Measurements from ENCODE around the gene VSIG1. TPM values are rescaled to one million over a fixed set of nuclear protein-coding genes. Genes with fewer than 3 reads are reported as not detected.

VSIG1 gene
- total RNA-seq, 1 experiment from 2014 or later: 1.2 TPM

DNA sequence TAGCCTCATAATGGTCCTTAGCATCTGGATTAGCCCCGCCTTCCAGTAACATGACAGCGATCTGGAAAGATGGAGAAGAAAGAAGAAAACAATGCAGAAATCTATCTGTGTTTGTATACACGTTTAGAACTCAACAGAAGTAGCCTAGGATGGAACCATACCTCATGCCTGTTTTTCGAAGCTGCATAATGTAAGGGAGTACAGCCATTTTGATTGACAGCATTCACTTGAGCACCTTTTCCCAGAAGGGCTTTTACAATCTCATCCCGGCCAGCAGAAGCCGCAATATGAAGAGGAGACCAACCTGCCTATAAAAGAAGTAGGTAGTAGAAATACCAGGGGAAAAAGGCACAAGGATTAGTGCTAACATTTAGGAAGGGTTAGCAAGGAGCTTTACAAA, 42.9 kb downstream of the VSIG1 start:
- peaks cover 46% of the 10 kb centered on the region for H3K27me3 Mint-ChIP-seq (ENCODE audit: insufficient read depth, unreplicated experiment)
- TF ChIP-seq, protein P1, sequence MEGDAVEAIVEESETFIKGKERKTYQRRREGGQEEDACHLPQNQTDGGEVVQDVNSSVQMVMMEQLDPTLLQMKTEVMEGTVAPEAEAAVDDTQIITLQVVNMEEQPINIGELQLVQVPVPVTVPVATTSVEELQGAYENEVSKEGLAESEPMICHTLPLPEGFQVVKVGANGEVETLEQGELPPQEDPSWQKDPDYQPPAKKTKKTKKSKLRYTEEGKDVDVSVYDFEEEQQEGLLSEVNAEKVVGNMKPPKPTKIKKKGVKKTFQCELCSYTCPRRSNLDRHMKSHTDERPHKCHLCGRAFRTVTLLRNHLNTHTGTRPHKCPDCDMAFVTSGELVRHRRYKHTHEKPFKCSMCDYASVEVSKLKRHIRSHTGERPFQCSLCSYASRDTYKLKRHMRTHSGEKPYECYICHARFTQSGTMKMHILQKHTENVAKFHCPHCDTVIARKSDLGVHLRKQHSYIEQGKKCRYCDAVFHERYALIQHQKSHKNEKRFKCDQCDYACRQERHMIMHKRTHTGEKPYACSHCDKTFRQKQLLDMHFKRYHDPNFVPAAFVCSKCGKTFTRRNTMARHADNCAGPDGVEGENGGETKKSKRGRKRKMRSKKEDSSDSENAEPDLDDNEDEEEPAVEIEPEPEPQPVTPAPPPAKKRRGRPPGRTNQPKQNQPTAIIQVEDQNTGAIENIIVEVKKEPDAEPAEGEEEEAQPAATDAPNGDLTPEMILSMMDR (IDR thresholded peaks at IDR 0.05; ENCODE audit: unreplicated experiment): no peak
- no peaks in the 10 kb centered on the region for H3K4me1 Mint-ChIP-seq (ENCODE audit: insufficient read depth, unreplicated experiment)
- no peak for DNase-seq (ENCODE audit: unreplicated experiment)
- intact Hi-C loops (cut with micrococcal nuclease): no loop called here
- no peaks in the 10 kb centered on the region for H3K9me3 Mint-ChIP-seq (ENCODE audit: unreplicated experiment)
- POLR2A ChIA-PET: interaction anchor here (0.7 kb wide), 2 partner anchors 33 to 1389 kb away, joined by 3 read pairs; no protein-coding TSS in a partner anchor
- peaks cover 19% of the 10 kb centered on the region for H3K36me3 Mint-ChIP-seq (ENCODE audit: insufficient read depth, unreplicated experiment)
- H3K27ac Mint-ChIP-seq (ENCODE audit: low read depth, unreplicated experiment): no peak overlapping the region
- H3K4me3 Mint-ChIP-seq (ENCODE audit: unreplicated experiment): no peak overlapping the region
- no TSS peak for BruUV-seq (replicated peaks)
- CTCF ChIA-PET: interaction anchor here (0.6 kb wide), 1 partner anchor 510 kb away, joined by 3 read pairs; no protein-coding TSS in a partner anchor

DNA sequence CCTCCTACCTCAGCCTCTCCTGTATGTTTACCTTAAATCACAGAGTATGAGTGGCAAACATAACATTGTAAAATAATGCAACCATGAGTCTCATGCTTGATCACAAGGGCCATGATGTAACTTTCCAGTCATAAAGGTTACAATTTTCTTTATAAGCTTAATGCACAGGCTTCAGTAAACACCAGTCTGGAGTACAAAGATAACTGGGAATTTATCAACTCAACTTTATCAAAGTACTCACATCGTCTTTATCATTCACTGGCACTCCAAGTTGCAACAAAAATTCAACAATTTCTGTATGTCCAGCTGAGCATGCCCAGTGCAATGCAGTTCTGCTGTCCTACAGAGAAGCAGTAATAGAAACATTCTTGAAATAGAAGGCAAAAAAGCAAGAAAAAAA, 43.6 kb downstream of the VSIG1 start:
- no TSS peak for BruUV-seq (replicated peaks)
- no peak overlapping the region for H3K27ac Mint-ChIP-seq (ENCODE audit: low read depth, unreplicated experiment)

DNA sequence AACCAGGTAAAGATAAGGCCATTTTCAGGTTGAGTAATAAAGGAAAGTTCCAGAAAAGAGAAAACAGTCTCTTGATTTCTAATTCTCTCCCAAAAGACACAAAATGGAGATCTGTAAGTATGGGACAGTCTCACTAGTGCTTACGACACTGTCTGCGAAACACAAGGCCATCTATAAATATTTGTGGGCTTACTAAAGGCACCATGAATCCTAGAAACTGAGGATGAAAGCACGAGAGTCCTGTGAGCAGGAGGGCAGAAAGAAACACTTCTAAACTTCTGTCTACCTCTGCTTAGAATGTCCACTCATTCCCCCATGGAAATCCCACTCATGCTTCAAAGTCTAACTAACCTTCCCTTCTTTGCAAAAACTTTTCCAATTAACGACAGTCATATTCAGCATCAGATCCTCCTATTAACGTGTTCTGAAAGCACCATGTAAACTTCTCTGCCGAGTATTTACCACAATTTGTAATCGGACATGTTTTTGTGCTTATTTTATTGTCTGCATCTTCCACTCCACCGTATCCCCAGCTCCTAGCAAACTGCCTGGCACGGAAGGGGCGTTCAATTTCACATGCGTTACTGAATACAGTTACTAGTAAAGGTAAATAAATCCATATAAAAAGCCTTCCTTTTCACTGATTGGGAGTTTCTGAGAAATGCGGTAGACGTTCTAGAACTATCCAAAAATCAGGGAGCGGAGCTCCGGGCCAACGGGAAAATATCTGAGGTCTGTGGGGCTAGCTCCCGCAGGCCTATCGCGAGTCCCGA, 45.8 kb downstream of the VSIG1 start:
- peaks cover 51% of the 10 kb centered on the region for H3K27me3 Mint-ChIP-seq (ENCODE audit: insufficient read depth, unreplicated experiment)
- no peak overlapping the region for H3K4me3 Mint-ChIP-seq (ENCODE audit: unreplicated experiment)
- H3K36me3 Mint-ChIP-seq (ENCODE audit: insufficient read depth, unreplicated experiment): peaks cover 14% of the 10 kb centered on the region
- TSS peak; percentile 75 for BruUV-seq (replicated peaks)
- ChIA-PET CTCF (interaction anchor here (0.6 to 1.8 kb wide), 4 partner anchors 32 to 567 kb away, joined by 4 to 7 read pairs (median 4); no protein-coding TSS in a partner anchor), POLR2A (interaction anchor here (0.7 to 2.4 kb wide), 16 partner anchors 10 to 462 kb away, joined by 3 to 61 read pairs (median 6); partner anchors contain the start of gene PRPS1)
- H3K27ac Mint-ChIP-seq (ENCODE audit: low read depth, unreplicated experiment): no peak overlapping the region
- H3K4me1 Mint-ChIP-seq (ENCODE audit: insufficient read depth, unreplicated experiment): no peaks in the 10 kb centered on the region
- TF ChIP-seq, protein P1 (IDR thresholded peaks at IDR 0.05; ENCODE audit: unreplicated experiment): no peak
- no peaks in the 10 kb centered on the region for H3K9me3 Mint-ChIP-seq (ENCODE audit: unreplicated experiment)
- peak; percentile 19 for DNase-seq (ENCODE audit: unreplicated experiment)
- intact Hi-C loops (cut with micrococcal nuclease): no loop called here

More for the DNA sequence above, 43.6 kb downstream of the VSIG1 start:
- Mint-ChIP-seq H3K27me3 (ENCODE audit: insufficient read depth, unreplicated experiment) (peaks cover 54% of the 10 kb centered on the region), H3K4me1 (ENCODE audit: insufficient read depth, unreplicated experiment) (no peaks in the 10 kb centered on the region), H3K36me3 (ENCODE audit: insufficient read depth, unreplicated experiment) (peaks cover 19% of the 10 kb centered on the region), H3K4me3 (ENCODE audit: unreplicated experiment) (no peak overlapping the region), H3K9me3 (ENCODE audit: unreplicated experiment) (no peaks in the 10 kb centered on the region)
- ChIA-PET POLR2A (no interaction called here), CTCF (interaction anchor here (0.6 kb wide), 1 partner anchor 509 kb away, joined by 3 read pairs; no protein-coding TSS in a partner anchor)
- TF ChIP-seq, protein P1 (IDR thresholded peaks at IDR 0.05; ENCODE audit: unreplicated experiment): no peak
- intact Hi-C loops (cut with micrococcal nuclease): no loop called here
- DNase-seq (ENCODE audit: unreplicated experiment): no peak

DNA sequence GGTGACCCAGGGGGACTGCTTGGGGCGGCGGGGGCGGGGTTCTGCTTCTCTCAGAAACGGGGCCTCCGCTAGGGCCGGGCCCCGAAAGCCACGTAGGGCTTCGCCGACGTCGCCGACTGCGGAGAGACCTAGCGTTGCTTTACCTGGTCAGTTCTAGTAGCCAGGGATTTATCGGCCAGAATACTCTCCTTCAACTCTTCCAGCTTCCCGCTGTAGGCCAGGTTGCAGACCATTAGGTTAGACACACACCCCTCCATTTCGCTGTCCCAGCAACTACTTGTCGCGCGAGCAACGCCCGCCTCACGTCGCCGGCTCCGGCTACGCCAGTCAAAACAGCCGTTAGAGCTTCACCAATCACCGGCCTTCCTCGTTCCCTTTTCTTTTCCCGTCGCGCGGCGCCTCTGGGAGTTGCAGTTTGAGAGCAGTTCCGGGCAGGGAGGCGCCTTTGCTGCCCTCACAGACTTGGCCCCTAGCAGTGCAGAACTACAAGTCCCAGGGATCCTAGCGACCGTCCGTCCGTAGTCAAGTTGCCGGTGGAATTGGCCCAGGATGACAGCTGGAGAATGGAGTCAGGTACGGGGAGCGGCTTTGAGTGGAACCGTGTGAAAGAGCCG, 46.5 kb downstream of the VSIG1 start, which contains the start of the genes ATG4A and PSMD10:
Gene ATG4A (plus strand): TSS at position 515 of the 614 bp plus-strand sequence. CDS start 49 bp downstream, at position 564.
Gene PSMD10 (minus strand): TSS at position 279 of the 614 bp plus-strand sequence. CDS start 22 bp downstream, at position 257.
- intact Hi-C loops (cut with micrococcal nuclease): no loop called here
- POLR2A ChIA-PET: interaction anchor here (0.6 to 2.4 kb wide), 23 partner anchors 8 to 1288 kb away, joined by 3 to 61 read pairs (median 5); partner anchors contain the start of genes COL4A5 and PRPS1
- no peaks in the 10 kb centered on the region for H3K9me3 Mint-ChIP-seq (ENCODE audit: unreplicated experiment)

More for the DNA sequence above, 46.5 kb downstream of the VSIG1 start, which contains the start of the genes ATG4A and PSMD10:
- no TSS peak for BruUV-seq (replicated peaks)
- no peak within 1 kb of the TSS for H3K4me3 Mint-ChIP-seq (ENCODE audit: unreplicated experiment)
- no peaks in the 10 kb centered on the region for H3K4me1 Mint-ChIP-seq (ENCODE audit: insufficient read depth, unreplicated experiment)
- TF ChIP-seq, protein P1 (IDR thresholded peaks at IDR 0.05; ENCODE audit: unreplicated experiment): no peak
- peak; percentile 96 for DNase-seq (ENCODE audit: unreplicated experiment)
- H3K36me3 Mint-ChIP-seq (ENCODE audit: insufficient read depth, unreplicated experiment): peaks cover 7% of the 10 kb centered on the region
- H3K27me3 Mint-ChIP-seq (ENCODE audit: insufficient read depth, unreplicated experiment): peaks cover 44% of the 10 kb centered on the region
- CTCF ChIA-PET: interaction anchor here (0.6 to 1.8 kb wide), 6 partner anchors 30 to 566 kb away, joined by 3 to 7 read pairs (median 4); no protein-coding TSS in a partner anchor
- H3K27ac Mint-ChIP-seq (ENCODE audit: low read depth, unreplicated experiment): no peak within 1 kb of the TSS

Measured in MCF 10A (cell line).